ENCODE data around the gene ATRX. TPM values are rescaled to one million over a fixed set of nuclear protein-coding genes. Genes with fewer than 3 reads are reported as not detected.

The ATRX gene
- total and polyA plus RNA-seq, 10 of the 15 experiments (the other 5 are each of a cell fraction or from before 2014, with no cell fraction given): 19.4 to 73.8 (median 45.2) TPM

- no peak for TF ChIP-seq ASH2L (IDR thresholded peaks at IDR 0.05; ENCODE audit: borderline replicate concordance, low read depth)
- 0 out of 2 replicates have a peak, but pooled peaks have one; percentile 27 for TF ChIP-seq SMAD5 (IDR thresholded peaks at IDR 0.05; ENCODE audit: low read depth)
- peak; percentile 48; the same call in 1 of the 3 replicates for TF ChIP-seq POU2F2 (IDR thresholded peaks at IDR 0.05; ENCODE audit: borderline replicate concordance, low read depth, low read length)
- no peak for TF ChIP-seq GABPA (IDR thresholded peaks at IDR 0.05; ENCODE audit: low read depth)
- TF ChIP-seq BCL11A (IDR thresholded peaks at IDR 0.05; ENCODE audit: low read depth, low read length): no peak
- no peak for TF ChIP-seq MEF2B (IDR thresholded peaks at IDR 0.05; ENCODE audit: partially characterized antibody, poor library complexity, severe bottlenecking)
- peak; percentile 88 for TF ChIP-seq POLR2AphosphoS5 (IDR thresholded peaks at IDR 0.05; ENCODE audit: low read length)
- TF ChIP-seq CBFB (IDR thresholded peaks at IDR 0.05; ENCODE audit: low read depth): no peak
- no peak for TF ChIP-seq HSF1 (IDR thresholded peaks at IDR 0.05; ENCODE audit: low read depth, low read length)
- TF ChIP-seq ZBTB40 (IDR thresholded peaks at IDR 0.05; ENCODE audit: borderline replicate concordance): no peak
- TF ChIP-seq IKZF1 (conservative IDR thresholded peaks at IDR 0.05): peak; percentile 37; the same call in 1 of the 2 replicates
- TF ChIP-seq POLR2AphosphoS2 (IDR thresholded peaks at IDR 0.05; ENCODE audit: low read depth, low read length): 0 out of 2 replicates have a peak, but pooled peaks have one; percentile 54
- TF ChIP-seq ZBTB4 (CRISPR knock-in tag; IDR thresholded peaks at IDR 0.05): no peak
- no peak for TF ChIP-seq TCF7 (IDR thresholded peaks at IDR 0.05; ENCODE audit: borderline replicate concordance)
- 0 out of 2 replicates have a peak, but pooled peaks have one; percentile 6 for TF ChIP-seq CHD1 (IDR thresholded peaks at IDR 0.05; ENCODE audit: low read depth, low read length)
- 0 out of 2 replicates have a peak, but pooled peaks have one; percentile 32 for TF ChIP-seq PML (IDR thresholded peaks at IDR 0.05; ENCODE audit: low read length)
- TF ChIP-seq SMAD1 (IDR thresholded peaks at IDR 0.05; ENCODE audit: low read depth, partially characterized antibody): no peak
- peak in 1 of 2 experiments; percentile 21; a peak in 2 of 4 replicates for TF ChIP-seq BHLHE40 (IDR thresholded peaks at IDR 0.05; ENCODE audit: borderline replicate concordance in 1 of 2, low read depth in 2 of 2, low read length in 1 of 2)
- no peak for TF ChIP-seq KLF5 (IDR thresholded peaks at IDR 0.05; ENCODE audit: partially characterized antibody)
Measured at GRCh38 chrX:77785486-77786364, at the start of gene ATRX (continued).
